ENCODE measurements around the gene HOXB8.

Gene HOXB8

GRCh38 chr17:48611681-48612455 lies 3.2 kb downstream of the HOXB8 start:
- peak overlapping the region; percentile 55 for H2BK15ac ChIP-seq (ENCODE audit: low read depth, poor library complexity, severe bottlenecking)
- H3K79me1 ChIP-seq (replicated peaks; ENCODE audit: low read length, poor library complexity, severe bottlenecking): peaks cover 9% of the 10 kb centered on the region
- peaks cover 22 to 29% of the 10 kb centered on the region in 2 experiments for H3K27me3 ChIP-seq (ENCODE audit: control insufficient read depth in 1 of 2, insufficient read depth in 1 of 2, low read length in 2 of 2)
- peak overlapping the region; percentile 55 to 98 for H3K18ac ChIP-seq (ENCODE audit: low read depth in 1 of 2, low read length in 2 of 2)
- peak overlapping the region; percentile 100 for H4K91ac ChIP-seq (ENCODE audit: low read length)
- H2BK12ac ChIP-seq (ENCODE audit: low read length in 2 of 2): peak overlapping the region; percentile 82 to 94
- H3K9ac ChIP-seq (ENCODE audit: low read length): peak overlapping the region; percentile 98
- DNase-seq: peak; percentile 69
- H4K8ac ChIP-seq (ENCODE audit: low read length): peak overlapping the region; percentile 39
- peak overlapping the region; percentile 48 to 79 for H3K23ac ChIP-seq (ENCODE audit: low read length in 2 of 2)
- no peak overlapping the region for H2AFZ ChIP-seq (ENCODE audit: low read depth, low read length)
- H3K4ac ChIP-seq (ENCODE audit: low read depth in 1 of 2, low read length in 2 of 2): peak overlapping the region; percentile 95 to 96
- H3K4me2 ChIP-seq (ENCODE audit: low read length, poor library complexity, severe bottlenecking): peak overlapping the region; percentile 97
- no peaks in the 10 kb centered on the region for H3K9me3 ChIP-seq (ENCODE audit: control insufficient read depth, low read length)
- peak overlapping the region; percentile 5 for H2AK5ac ChIP-seq (ENCODE audit: low read length, severe bottlenecking)
- peak overlapping the region; percentile 0 to 20 for H3K14ac ChIP-seq (ENCODE audit: low read length in 2 of 2)
- peak overlapping the region; percentile 64 for H3K27ac ChIP-seq (ENCODE audit: low read length, poor library complexity, severe bottlenecking)
- H3K36me3 ChIP-seq (ENCODE audit: control insufficient read depth in 1 of 2, insufficient read depth in 2 of 2, low read depth in 1 of 2, low read length in 2 of 2): peaks cover 4 to 9% of the 10 kb centered on the region in 2 experiments
- H2BK5ac ChIP-seq (ENCODE audit: low read depth, low read length, poor library complexity, severe bottlenecking): peak overlapping the region; percentile 77
- peaks cover 22% of the 10 kb centered on the region for H3K4me1 ChIP-seq (ENCODE audit: control insufficient read depth, insufficient read depth, low read depth, low read length)
- peak overlapping the region; percentile 61 for H2BK120ac ChIP-seq (ENCODE audit: low read depth, low read length)
- under 1% methylated on average over 33 of the region's 36 CpGs for WGBS
- H3K4me3 ChIP-seq (ENCODE audit: insufficient read depth in 1 of 2, low read depth in 1 of 2, low read length in 2 of 2): peak overlapping the region; percentile 49 to 87

- Histone ChIP-seq H3K36me3 (ENCODE audit: control insufficient read depth in 1 of 2, insufficient read depth in 2 of 2, low read depth in 1 of 2, low read length in 2 of 2) (peaks cover 5 to 13% of the 10 kb centered on the region in 2 experiments), H3K27me3 (ENCODE audit: control insufficient read depth in 1 of 2, insufficient read depth in 1 of 2, low read length in 2 of 2) (peaks cover 15 to 23% of the 10 kb centered on the region in 2 experiments), H2BK15ac (ENCODE audit: low read depth, poor library complexity, severe bottlenecking) (peak overlapping the region; percentile 87), H4K91ac (ENCODE audit: low read length) (peak overlapping the region; percentile 69), H2AFZ (ENCODE audit: low read depth, low read length) (no peak overlapping the region), H2BK5ac (ENCODE audit: low read depth, low read length, poor library complexity, severe bottlenecking) (peak overlapping the region; percentile 98), H3K23ac (ENCODE audit: low read length in 2 of 2) (peak overlapping the region in 1 of 2 experiments; percentile 86), H3K9me3 (ENCODE audit: control insufficient read depth, low read length) (no peaks in the 10 kb centered on the region), H3K9ac (ENCODE audit: low read length) (peak overlapping the region; percentile 98), H2AK5ac (ENCODE audit: low read length, severe bottlenecking) (no peak overlapping the region), H3K4me1 (ENCODE audit: control insufficient read depth, insufficient read depth, low read depth, low read length) (peaks cover 22% of the 10 kb centered on the region), H3K27ac (ENCODE audit: low read length, poor library complexity, severe bottlenecking) (peak overlapping the region; percentile 64), H2BK12ac (ENCODE audit: low read length in 2 of 2) (peak overlapping the region; percentile 38 to 69), H2BK120ac (ENCODE audit: low read depth, low read length) (peak overlapping the region; percentile 54), H3K4ac (ENCODE audit: low read depth in 1 of 2, low read length in 2 of 2) (peak overlapping the region; percentile 92 to 99), H3K14ac (ENCODE audit: low read length in 2 of 2) (no peak overlapping the region), H4K8ac (ENCODE audit: low read length) (peak overlapping the region; percentile 36), H3K18ac (ENCODE audit: low read depth in 1 of 2, low read length in 2 of 2) (peak overlapping the region; percentile 67 to 99), H3K4me3 (ENCODE audit: insufficient read depth in 1 of 2, low read depth in 1 of 2, low read length in 2 of 2) (peak overlapping the region; percentile 65 to 87), H3K79me1 (replicated peaks; ENCODE audit: low read length, poor library complexity, severe bottlenecking) (peaks cover 14% of the 10 kb centered on the region), H3K4me2 (ENCODE audit: low read length, poor library complexity, severe bottlenecking) (peak overlapping the region; percentile 97)
- DNase-seq: peak; percentile 72
- under 1% methylated on average over 15 of the region's 22 CpGs for WGBS
These were observed 3.9 kb downstream of the HOXB8 start for GRCh38 chr17:48611213-48611612.

GRCh38 chr17:48610282-48611211 lies 4.5 kb downstream of the HOXB8 start, which contains the start of gene HOXB7:
HOXB7 (minus strand) TSS chr17:48611017; CDS start chr17:48610918, 99 bp downstream.
- no peak within 1 kb of the TSS for H2AFZ ChIP-seq (ENCODE audit: low read depth, low read length)
- H3K9ac ChIP-seq (ENCODE audit: low read length): peak within 1 kb of the TSS; percentile 98
- H3K4me1 ChIP-seq (ENCODE audit: control insufficient read depth, insufficient read depth, low read depth, low read length): peaks cover 25% of the 10 kb centered on the region
- H3K23ac ChIP-seq (ENCODE audit: low read length in 2 of 2): peak within 1 kb of the TSS; percentile 86 to 97
- WGBS: under 1% methylated on average over 67 of the region's 79 CpGs
- H2BK120ac ChIP-seq (ENCODE audit: low read depth, low read length): peak within 1 kb of the TSS; percentile 99
- H3K4ac ChIP-seq (ENCODE audit: low read depth in 1 of 2, low read length in 2 of 2): peak within 1 kb of the TSS; percentile 97 to 99
- peak; percentile 82 for DNase-seq
- H3K14ac ChIP-seq (ENCODE audit: low read length in 2 of 2): peak within 1 kb of the TSS; percentile 50 to 93
- peak within 1 kb of the TSS; percentile 97 for H3K4me2 ChIP-seq (ENCODE audit: low read length, poor library complexity, severe bottlenecking)
- H4K91ac ChIP-seq (ENCODE audit: low read length): peak within 1 kb of the TSS; percentile 100
- peak within 1 kb of the TSS; percentile 67 to 87 for H3K4me3 ChIP-seq (ENCODE audit: insufficient read depth in 1 of 2, low read depth in 1 of 2, low read length in 2 of 2)
- peaks cover 8 to 16% of the 10 kb centered on the region in 2 experiments for H3K27me3 ChIP-seq (ENCODE audit: control insufficient read depth in 1 of 2, insufficient read depth in 1 of 2, low read length in 2 of 2)
- peak within 1 kb of the TSS; percentile 96 for H4K8ac ChIP-seq (ENCODE audit: low read length)
- H3K79me1 ChIP-seq (replicated peaks; ENCODE audit: low read length, poor library complexity, severe bottlenecking): peaks cover 14% of the 10 kb centered on the region
- peak within 1 kb of the TSS; percentile 64 for H3K27ac ChIP-seq (ENCODE audit: low read length, poor library complexity, severe bottlenecking)
- peak within 1 kb of the TSS; percentile 99 for H3K18ac ChIP-seq (ENCODE audit: low read depth in 1 of 2, low read length in 2 of 2)
- H3K9me3 ChIP-seq (ENCODE audit: control insufficient read depth, low read length): no peaks in the 10 kb centered on the region
- peak within 1 kb of the TSS; percentile 87 for H2BK15ac ChIP-seq (ENCODE audit: low read depth, poor library complexity, severe bottlenecking)
- H2AK5ac ChIP-seq (ENCODE audit: low read length, severe bottlenecking): peak within 1 kb of the TSS; percentile 76
- H3K36me3 ChIP-seq (ENCODE audit: control insufficient read depth in 1 of 2, insufficient read depth in 2 of 2, low read depth in 1 of 2, low read length in 2 of 2): peaks cover 5 to 13% of the 10 kb centered on the region in 2 experiments
- H2BK12ac ChIP-seq (ENCODE audit: low read length in 2 of 2): peak within 1 kb of the TSS; percentile 85 to 94
- H2BK5ac ChIP-seq (ENCODE audit: low read depth, low read length, poor library complexity, severe bottlenecking): peak within 1 kb of the TSS; percentile 98

Measured in mesenchymal stem cell (in vitro differentiated cells and primary cell).